ENCODE measurements around the gene JUN. TPM values are rescaled to one million over a fixed set of nuclear protein-coding genes. Genes with fewer than 3 reads are reported as not detected.

Gene JUN
- total and polyA plus RNA-seq, 2 of the 4 experiments (the other 2 are of a cell fraction) = 46.6 to 89.1 TPM

GRCh38 chr1:58754683-58755467, 29.0 kb downstream of the JUN start:
- intact Hi-C loops (cut with micrococcal nuclease) = no loop called here
- peak overlapping the region; percentile 92; the same call in 2 of the 3 replicates for H2BK15ac ChIP-seq (ENCODE audit: low read depth, low read length)
- no TSS peak for BruUV-seq (replicated peaks)

More at GRCh38 chr1:58754683-58755467, 29.0 kb downstream of the JUN start:
- peak overlapping the region; percentile 93 for H2AK5ac ChIP-seq (ENCODE audit: low read depth, low read length)
- H3K27me3 ChIP-seq (ENCODE audit: control insufficient read depth, insufficient read depth, low read length) = no peaks in the 10 kb centered on the region
- peak overlapping the region; percentile 91 for H3K23ac ChIP-seq (ENCODE audit: low read depth, low read length)
- peak overlapping the region; percentile 99 for H4K91ac ChIP-seq (ENCODE audit: insufficient read depth, low read depth, low read length)
- ATAC-seq (ENCODE audit: low read depth) (no peak), DNase-seq (no peak)
- H3K79me1 ChIP-seq (ENCODE audit: low read depth in 1 of 2, low read length in 2 of 2) = peaks cover 0 to 20% of the 10 kb centered on the region in 2 experiments; a peak in 3 of 4 replicates
- peak overlapping the region; percentile 97 for H3K4ac ChIP-seq (ENCODE audit: low read depth, low read length)
- H3K4me2 ChIP-seq (ENCODE audit: low read depth, low read length) = peak overlapping the region; percentile 27
- in situ Hi-C loops (cut with MboI; ENCODE audit: low sequenced_read_pairs) = no loop called here
- peak overlapping the region; percentile 66 for H3K18ac ChIP-seq (ENCODE audit: low read depth, low read length)
- no peaks in the 10 kb centered on the region for H4K20me1 ChIP-seq (ENCODE audit: insufficient read depth, low read length)
- peak overlapping the region; percentile 96 for H2BK5ac ChIP-seq (ENCODE audit: low read depth, low read length, poor library complexity, severe bottlenecking)
- peak overlapping the region; percentile 15 for H2AFZ ChIP-seq (replicated peaks; ENCODE audit: low read length, poor library complexity)
- H2BK120ac ChIP-seq (ENCODE audit: low read depth, low read length) = peak overlapping the region; percentile 98
- peak overlapping the region; percentile 78 for H3K27ac ChIP-seq (ENCODE audit: insufficient read depth, low read length)
- ChIA-PET CTCF (interaction anchor here (0.5 to 1.4 kb wide), 3 partner anchors 14 to 163 kb away, joined by 4 to 6 read pairs (median 4); no protein-coding TSS in a partner anchor), POLR2A (ENCODE audit: unreplicated experiment) (interaction anchor here (1.1 to 1.4 kb wide), 3 partner anchors 8 to 9 kb away, joined by 4 to 6 read pairs (median 5); no protein-coding TSS in a partner anchor)
- H4K8ac ChIP-seq (ENCODE audit: low read depth in 2 of 2, low read length in 2 of 2) = peak overlapping the region; percentile 85 to 94
- TF ChIP-seq RAD21 (IDR thresholded peaks at IDR 0.05; ENCODE audit: low read length) (no peak), ELK1 (IDR thresholded peaks at IDR 0.05; ENCODE audit: borderline replicate concordance, low read depth, low read length) (no peak), MXI1 (IDR thresholded peaks at IDR 0.05; ENCODE audit: borderline replicate concordance, low read depth, low read length) (no peak), USF2 (IDR thresholded peaks at IDR 0.05; ENCODE audit: low read depth, low read length) (no peak), CEBPB (IDR thresholded peaks at IDR 0.05; ENCODE audit: low read depth, low read length) (no peak), MAZ (IDR thresholded peaks at IDR 0.05; ENCODE audit: borderline replicate concordance, low read depth, low read length) (no peak), BHLHE40 (IDR thresholded peaks at IDR 0.05; ENCODE audit: low read depth, low read length) (no peak), POLR2A (IDR thresholded peaks at IDR 0.05; ENCODE audit: low read depth, low read length) (no peak), CHD1 (IDR thresholded peaks at IDR 0.05; ENCODE audit: low read depth, low read length) (no peak), SMC3 (IDR thresholded peaks at IDR 0.05; ENCODE audit: low read depth, low read length) (no peak), FOS (IDR thresholded peaks at IDR 0.05; ENCODE audit: low read depth, low read length) (no peak), RCOR1 (IDR thresholded peaks at IDR 0.05; ENCODE audit: insufficient replicate concordance, low read length) (no peak)
- peak overlapping the region; percentile 97 for H2BK20ac ChIP-seq (ENCODE audit: low read depth, low read length)
- WGBS, 2 experiments (ENCODE audit: extremely low coverage in 2 of 2, insufficient read length in 1 of 2) = 0% methylated on average over 1 of the region's 7 CpGs; no CpG with 5 or more reads in 1 of the 2 experiments
- dilution Hi-C loops (cut with HindIII; ENCODE audit: low sequenced_read_pairs, unreplicated experiment) = no loop called here
- no peaks in the 10 kb centered on the region for H3K9me3 ChIP-seq (ENCODE audit: control insufficient read depth, insufficient read depth, low read length)
- no peak overlapping the region for H3K4me3 ChIP-seq (ENCODE audit: insufficient read depth, low read depth, low read length)
- H2AK9ac ChIP-seq (replicated peaks; ENCODE audit: low read depth, low read length, poor library complexity) = peak overlapping the region; percentile 82
- peaks cover 25% of the 10 kb centered on the region for H3K9me1 ChIP-seq (ENCODE audit: insufficient read depth, low read length)
- peak overlapping the region; percentile 57 for H4K5ac ChIP-seq (ENCODE audit: low read depth, low read length)
- H3K36me3 ChIP-seq (ENCODE audit: control insufficient read depth, insufficient read depth, low read length) = no peaks in the 10 kb centered on the region
- peak overlapping the region; percentile 39; the same call in 1 of the 2 replicates for H3K9ac ChIP-seq (ENCODE audit: low read depth, low read length)
- H3K14ac ChIP-seq (replicated peaks; ENCODE audit: low read depth, low read length) = peak overlapping the region; percentile 93
- H3K4me1 ChIP-seq (ENCODE audit: control insufficient read depth, insufficient read depth, low read length) = peaks cover 29% of the 10 kb centered on the region
- peak overlapping the region; percentile 85 for H3K56ac ChIP-seq (ENCODE audit: extremely low read depth, insufficient read depth, low read length)

Measured in IMR-90 (cell line).